ENCODE results near the gene VWA3B. TPM values are rescaled to one million over a fixed set of nuclear protein-coding genes. Genes with fewer than 3 reads are reported as not detected.
"Not testable (repeated sequence)": the region's sequence is repeated elsewhere in the genome, so short reads cannot be mapped to it uniquely, and the experiment has no call there.

Gene VWA3B
- total RNA-seq, 2 experiments from 2014 or later, result not detected

DNA sequence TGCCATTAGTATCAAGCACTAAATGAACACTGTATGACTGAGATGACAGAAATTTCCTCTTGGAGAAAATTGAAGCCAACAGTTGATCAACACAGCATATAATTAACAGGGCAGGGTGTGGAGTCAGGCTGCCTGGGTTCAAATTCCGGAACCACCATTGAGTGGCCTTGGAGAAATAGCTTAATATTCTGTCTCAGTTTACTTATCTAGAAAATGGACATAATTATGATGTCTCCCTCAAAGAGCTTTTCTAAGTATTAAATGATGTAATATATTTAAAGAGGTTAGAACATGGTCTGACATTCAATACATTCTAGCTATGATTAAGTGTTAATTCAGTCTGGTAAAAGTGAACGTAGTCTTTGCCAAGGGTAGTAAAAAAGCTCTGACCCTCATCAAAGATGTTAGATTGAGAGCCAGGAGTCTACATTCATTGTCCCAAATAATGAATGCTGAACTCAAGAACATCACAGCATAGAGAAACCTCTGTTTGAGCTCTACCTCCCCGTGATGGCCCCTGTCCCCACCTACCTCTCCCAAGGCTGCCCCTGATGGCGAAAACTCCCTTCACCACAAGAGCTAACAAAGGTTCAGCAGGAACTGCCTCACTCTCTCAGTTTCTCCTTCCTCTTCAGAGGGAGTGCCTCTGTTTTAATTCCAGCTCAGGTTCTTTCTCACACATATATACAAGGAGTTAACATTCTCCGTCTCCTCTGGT, 2.7 kb upstream of the VWA3B start:
- ChIA-PET CTCF (no interaction called here), POLR2A (no interaction called here)

DNA sequence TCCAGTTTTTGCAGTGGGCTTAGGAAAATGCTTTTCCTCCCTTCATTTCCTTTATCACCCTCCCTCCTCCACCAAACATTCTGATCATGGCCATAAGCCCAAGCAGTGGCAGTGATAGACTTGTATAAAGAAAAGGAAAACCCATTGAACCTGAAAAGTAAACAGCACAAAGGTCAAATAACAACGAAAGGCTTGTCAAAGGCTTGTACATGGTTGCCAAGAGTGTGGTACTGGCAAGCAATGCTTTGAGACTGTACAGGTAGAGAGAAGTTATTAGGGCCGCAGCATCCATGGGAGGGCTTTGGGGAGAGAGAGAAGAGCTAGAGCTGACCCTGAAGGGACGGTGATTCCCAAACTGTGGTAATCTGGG, 2.1 kb upstream of the VWA3B start:
- CTCF ChIA-PET, result no interaction called here
- POLR2A ChIA-PET, result no interaction called here

DNA sequence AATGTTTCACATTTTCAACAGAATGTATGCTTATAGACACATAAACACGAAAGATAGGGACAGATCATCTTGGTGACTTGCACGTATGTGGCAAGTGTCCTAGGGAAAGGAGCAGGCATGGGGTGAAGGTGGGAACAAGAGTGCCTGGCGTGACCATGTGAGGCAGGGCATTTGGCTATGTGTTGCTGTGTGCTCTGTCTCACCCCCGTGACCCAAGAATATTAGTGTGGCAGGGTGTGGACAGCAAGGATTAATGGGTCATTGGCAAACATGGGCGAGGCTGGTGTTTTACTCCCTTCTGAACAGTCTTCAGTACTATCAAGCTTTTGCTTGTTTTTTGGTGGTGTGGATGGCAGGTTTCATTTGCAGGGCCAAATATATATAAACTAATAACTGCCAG, 1.3 kb upstream of the VWA3B start:
- ChIA-PET CTCF (no interaction called here), POLR2A (no interaction called here)

DNA sequence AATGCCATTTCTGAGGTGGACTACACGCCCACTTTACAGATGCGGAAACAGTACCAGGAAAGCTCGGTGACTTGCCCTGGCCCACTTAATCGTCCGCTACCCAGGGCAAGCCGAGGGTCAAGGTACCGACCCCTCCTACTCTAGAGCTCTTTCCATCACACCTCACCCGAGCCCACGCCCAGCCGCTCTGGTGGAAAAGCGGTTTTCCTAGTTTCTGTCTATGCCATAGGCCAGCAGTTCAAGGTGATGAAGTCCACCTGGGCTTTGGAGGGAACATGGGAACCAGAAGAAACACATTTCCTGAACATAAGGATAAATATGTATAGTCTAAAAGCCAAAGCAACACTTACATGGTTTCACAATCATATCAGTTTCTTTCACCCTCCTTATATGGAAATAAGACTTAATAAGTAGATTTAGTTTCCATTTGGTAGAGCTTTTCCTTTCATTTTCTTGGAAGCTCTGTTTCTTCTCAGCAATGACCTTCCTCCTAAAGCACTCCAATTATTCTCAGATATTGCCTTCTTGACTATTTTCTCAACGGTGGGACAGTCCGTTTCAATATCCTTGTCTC, 567 bp downstream of the VWA3B start:
- CTCF ChIA-PET, result no interaction called here

DNA sequence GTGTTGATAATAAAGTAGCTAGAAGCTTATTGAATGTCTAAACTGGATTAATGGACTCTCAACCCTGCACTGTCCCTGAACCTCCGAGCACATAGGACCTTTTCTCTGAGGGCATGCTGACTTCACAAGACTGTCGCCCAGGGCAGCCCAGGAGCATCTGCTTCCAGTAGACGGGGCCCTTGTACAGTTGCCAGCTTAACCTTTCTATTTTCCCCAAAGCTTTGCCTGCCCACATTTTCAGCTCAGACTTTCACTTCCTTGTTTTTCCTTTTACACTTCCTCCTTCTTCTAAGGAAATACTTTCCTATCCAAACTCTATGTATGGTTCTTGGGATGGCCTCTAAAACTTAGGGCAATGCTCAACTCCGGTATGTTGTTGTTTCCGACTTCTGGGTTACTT, 1.3 kb downstream of the VWA3B start:
- ChIA-PET POLR2A (no interaction called here), CTCF (no interaction called here)

More for the DNA sequence above, 567 bp downstream of the VWA3B start:
- POLR2A ChIA-PET, result no interaction called here

DNA sequence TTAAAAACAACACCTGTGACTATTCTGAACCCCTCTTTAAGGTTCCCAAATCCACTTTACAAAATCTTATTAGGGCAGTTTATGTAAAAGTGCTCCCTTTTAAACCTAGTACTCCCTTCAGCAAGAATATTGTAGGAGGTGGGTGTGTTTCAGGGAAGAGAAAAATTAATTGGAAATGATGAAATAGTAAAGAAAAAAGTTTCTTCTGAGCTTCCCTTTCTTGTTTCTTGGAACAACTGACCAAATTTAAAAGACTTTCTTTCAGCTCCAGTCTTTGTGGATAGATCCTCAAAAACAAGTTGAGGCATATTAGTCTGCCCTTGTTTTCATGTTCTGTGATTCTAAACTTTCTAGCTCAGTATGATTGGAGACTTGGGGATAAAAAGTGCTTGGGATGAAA, 3.0 kb downstream of the VWA3B start:
- CTCF ChIA-PET, result no interaction called here
- POLR2A ChIA-PET, result no interaction called here

DNA sequence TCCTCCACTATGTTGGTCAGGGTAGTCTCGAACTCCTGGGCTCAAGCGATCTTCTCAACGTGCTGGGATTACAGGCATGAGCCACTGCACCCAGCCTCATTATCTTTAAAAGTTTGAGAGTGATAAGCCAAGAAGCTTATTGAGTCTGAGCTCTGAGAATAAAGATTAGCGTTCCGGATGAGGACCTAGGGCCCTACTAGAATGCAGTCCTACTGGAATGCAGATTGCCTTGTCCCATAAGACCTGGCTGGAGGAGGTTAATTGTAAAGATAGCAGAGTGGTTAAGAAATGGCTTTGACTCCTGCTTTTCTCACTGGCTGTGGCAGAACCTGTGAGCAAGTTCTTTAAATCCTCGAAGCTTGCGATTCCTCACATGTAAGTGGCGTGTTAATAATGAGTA, 4.0 kb downstream of the VWA3B start:
- ChIA-PET POLR2A (no interaction called here), CTCF (no interaction called here)

DNA sequence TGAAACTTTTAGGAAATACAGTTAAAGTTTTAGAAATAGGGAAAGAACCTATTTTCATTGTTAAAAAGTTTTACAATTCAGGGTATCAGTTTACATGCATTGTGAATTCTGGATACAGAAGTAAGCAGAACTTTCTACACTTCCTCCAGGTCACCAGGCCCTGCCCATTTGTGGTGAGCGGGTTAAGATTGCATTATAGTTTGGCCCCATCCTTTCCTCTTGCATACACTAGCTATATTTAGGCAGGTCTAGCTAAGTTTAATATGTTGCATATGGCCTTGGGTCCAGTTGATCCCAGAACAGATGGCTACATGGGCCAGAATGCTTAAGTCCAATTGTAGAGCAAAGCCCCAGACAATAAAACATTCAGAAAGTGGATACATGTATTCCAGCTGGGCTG, 4.8 kb downstream of the VWA3B start:
- ChIA-PET CTCF (no interaction called here), POLR2A (no interaction called here)

DNA sequence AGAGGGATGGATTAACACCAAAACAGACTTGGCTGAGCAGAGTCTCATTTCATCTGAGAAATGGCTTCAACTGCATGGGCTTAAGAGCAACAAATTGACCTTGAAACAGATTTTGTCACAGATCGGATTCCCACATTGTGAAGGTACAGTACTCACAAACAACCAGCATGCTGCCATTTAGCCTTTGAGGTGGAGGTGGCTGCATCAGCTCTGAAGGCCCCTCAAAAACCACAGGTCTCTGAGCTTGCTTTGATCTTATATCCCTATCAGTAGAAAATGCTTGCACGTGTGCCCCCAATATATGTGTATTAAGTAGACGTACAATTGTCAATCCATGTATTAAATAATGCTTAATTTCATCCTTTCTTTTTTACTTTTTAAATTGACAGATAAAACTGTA, 6.2 kb downstream of the VWA3B start:
- ChIA-PET POLR2A (no interaction called here), CTCF (no interaction called here)

DNA sequence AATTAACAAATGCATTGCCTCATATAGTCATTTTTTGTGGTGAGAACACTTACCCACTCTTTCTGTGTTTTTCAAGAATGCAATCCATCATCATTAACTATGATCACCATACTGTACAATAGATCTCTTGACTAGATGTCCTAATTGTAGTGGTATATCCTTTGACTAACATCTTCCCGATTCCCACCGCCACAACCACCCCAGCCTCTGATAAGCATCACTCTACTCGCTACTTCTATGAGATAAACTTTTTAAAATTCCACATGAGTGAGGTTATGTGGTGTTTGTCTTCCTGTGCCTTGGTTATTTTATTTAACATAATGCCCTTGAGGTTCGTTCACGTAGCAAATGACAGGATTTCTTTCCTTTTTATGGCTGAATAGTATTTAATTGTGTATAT, 6.6 kb downstream of the VWA3B start:
- POLR2A ChIA-PET, result no interaction called here
- CTCF ChIA-PET, result no interaction called here

DNA sequence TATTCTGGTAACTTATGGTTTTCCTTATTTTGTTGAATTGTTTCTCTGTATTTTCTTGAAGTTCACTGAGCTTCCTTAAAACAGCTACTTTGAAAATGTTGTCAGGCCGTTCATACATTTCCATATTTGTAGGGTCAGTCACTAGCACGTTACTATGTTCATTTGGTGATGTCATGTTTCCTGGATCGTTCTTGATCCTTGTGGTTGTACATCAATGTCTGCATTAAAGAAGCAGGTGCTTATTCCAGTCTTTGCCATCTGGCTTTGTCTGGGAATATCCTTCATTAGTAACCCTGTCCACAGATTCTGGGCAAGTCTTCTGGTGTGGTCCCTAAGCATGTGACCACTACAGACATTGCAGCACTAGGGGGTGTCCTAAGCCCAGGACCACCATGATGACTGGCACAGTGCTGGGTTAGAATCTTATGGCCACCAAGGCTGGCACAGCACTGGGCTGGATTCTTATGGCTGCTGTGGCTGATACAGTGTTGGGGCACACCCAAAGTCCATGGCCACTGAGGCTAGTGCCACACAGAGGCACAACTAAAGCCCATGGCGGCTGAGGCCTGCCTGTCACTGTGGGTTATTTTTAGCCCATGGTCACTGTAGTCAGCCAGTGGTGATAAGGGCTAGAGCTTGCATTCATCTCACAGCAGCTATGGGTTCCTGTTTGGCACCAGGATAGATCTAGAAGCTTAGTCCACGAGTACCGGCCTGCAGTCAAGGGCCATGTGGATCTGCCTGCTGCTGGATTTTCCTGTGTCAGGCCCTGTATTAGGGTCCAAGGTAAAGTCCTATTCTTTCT, 13.2 kb downstream of the VWA3B start:
- POLR2A ChIA-PET, result no interaction called here
- CTCF ChIA-PET, result no interaction called here

DNA sequence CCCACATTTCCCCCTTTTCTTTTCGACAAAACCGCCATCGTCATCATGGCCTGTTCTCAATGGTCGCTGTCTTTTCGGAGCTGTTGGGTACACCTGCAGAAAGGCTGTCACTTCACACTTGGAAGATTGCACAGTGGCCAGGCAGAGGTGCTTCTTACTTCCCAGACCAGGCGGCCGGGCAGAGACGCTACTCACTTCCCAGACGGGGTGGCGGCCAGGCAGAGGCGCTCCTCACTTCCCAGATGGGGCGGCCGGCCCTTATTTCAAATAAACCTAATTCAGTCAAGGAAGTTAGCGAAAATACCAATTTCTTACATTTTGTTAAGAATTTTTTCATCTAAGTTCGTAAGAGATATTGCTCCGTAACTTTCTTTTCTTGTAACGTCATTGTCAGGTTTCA, 15.3 kb downstream of the VWA3B start:
- CTCF ChIA-PET, POLR2A ChIA-PET: not testable (repeated sequence)

DNA sequence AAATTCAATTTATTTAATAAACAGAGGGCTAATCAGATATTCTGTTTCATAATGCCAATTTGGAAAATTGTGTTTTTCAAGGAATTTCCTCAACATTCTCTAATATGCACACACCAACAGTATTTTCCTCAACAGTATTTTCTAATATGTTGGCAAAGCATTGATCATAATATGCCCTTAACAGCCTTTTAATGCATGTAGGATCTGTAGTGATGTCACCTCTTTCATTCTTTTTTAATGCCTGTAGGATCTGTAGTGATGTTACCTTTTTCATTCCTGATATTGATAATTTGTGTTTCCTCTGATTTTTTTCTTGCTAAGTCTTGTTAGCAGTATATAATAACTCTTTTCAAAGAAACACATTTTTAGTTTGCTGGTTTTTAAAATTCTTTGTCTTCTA, 15.9 kb downstream of the VWA3B start:
- POLR2A ChIA-PET, result no interaction called here
- CTCF ChIA-PET, result no interaction called here

DNA sequence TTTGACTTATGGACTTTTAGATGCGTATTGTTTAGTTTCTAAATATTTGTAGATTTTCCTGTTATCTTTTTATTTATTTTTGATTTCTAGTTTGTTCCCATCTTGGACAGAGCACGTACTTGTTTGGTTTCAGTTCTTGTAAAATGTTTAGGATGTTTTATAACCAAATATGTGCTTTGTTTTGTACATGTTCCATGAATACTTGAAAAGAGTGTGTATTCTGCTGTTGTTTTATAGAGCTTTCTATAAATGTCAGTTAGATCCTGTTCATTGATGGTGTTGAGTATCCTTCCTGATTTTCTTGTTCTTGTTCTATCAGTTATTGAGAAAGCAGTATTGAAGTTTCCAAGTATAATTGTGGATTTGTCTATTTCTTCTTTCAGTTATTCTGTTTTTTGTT, 21.1 kb downstream of the VWA3B start:
- ChIA-PET CTCF (no interaction called here), POLR2A (no interaction called here)

DNA sequence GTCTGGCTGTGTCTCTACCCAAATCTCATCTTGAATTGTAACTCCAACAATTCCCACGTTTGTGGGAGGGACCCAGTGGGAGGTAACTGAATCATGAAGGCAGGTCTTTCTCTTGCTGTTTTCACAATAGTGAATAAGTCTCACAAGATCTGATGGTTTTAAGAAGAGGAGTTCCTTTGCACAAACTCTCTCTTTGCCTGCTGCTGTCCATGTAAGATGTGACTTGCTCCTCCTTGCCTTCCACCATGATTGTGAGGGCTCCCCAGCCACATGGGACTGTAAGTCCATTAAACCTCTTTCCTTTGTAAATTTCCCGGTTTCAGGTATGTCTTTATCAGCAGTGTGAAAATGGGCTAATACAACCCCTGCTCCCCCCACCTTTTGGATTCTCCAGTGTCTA, 23.8 kb downstream of the VWA3B start:
- ChIA-PET CTCF (no interaction called here), POLR2A (no interaction called here)

DNA sequence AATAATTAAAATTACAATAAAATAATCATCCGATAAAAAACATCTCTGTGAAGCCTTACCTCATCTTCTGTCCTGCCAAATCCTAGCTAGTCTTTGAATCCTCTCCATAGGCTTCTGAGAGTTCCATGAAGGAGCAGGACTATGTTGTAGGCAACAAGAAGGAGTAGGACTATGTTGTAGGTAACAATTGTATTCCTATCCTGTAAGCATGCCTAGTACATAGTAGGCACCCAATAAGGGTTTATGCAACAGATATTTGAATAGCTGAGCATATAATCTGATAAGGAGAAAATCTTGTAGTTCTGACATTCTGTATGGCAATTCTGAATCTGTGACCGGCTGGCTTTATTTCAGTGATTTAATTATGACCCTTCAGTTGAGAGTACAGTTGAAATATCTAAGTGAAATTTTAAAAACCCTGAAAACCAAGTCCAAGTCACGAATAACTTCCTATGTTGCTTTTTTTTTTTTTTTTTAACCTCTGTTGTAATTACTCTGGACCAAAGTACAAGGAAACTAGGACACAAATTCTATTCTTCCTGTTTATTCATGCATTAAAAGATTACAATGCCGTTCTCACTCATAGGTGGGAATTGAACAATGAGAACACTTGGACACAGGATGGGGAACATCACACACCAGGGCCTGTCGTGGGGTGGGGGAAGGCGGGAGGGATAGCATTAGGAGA, 27.8 kb downstream of the VWA3B start:
- CTCF ChIA-PET, result no interaction called here
- POLR2A ChIA-PET, result no interaction called here

DNA sequence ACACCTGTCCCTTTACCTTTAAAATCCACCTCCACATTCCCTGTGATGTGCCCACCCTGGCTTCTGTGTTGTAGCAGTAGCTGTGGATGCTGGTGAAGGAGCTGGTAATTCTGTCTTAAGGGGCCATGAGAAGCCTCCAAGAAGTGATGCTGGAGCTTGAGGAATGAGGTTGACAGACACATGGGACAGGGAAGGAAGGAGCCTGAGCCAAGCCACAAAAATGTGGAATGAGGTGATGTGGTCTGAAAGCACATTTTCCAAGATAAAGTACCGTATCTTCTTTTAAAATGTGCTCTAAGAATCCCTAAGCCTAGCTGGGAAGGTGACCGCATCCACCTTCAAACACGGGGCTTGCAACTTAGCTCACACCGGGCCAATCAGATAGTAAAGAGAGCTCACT, 31.2 kb downstream of the VWA3B start:
- ChIA-PET CTCF (no interaction called here), POLR2A (no interaction called here)

DNA sequence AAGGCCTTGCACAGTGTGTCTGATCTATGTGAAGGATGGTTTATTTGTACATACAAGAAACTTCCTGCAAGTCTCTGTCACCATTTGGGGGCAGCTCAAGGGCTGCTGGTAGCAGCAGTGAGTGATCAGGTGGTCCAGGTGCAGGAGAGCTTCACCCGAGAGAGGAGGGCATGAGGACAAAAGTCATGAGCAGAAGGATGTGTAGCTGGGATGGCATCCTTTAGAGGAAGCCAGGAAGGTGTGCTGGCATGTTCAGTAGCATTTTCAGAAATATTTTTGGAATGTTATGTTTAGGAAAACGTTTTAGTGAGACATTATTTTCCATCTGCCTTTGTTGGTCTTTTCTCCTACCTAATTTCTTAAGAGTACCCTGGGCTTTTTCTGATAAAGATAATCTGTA, 31.9 kb downstream of the VWA3B start:
- ChIA-PET CTCF (no interaction called here), POLR2A (no interaction called here)

DNA sequence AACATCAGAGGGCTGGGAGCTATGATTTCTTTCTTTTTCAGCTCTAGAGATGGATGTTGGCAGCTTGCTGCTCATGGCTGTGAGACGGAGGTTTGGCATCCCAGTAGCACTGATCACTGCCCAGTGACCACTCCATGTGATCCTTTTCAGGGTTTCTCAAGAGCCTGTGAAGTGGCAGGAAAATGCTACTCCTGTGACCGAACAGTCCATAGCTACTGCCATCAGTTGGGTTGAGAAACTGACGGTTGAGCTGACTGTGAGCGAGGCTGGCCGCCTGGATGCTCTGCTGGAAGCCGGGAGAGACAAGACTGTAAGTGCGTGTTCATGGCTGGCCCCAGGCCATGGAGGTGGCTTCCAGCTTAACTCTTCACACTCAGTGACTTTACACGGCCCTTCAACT, 34.2 kb downstream of the VWA3B start:
- CTCF ChIA-PET, result no interaction called here
- POLR2A ChIA-PET, result no interaction called here

DNA sequence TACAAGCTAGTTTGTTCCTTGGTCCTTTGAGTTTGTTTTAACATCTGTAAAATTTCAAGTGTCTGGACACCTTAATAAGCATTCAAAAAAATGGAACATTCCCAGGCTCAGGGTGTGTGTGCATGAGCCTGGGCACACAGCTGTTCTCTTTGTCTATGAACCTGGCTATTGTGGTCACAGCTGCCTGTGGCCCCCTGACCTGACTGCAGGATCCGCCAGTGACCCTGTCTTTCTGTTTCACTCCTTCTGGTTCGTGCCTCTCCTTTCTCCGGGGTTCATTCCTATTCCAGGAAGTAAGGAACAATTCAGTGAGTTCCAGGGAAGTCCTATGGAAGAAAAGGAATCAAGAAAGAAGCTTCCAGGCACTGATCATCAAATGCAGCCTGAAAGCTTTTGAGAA, 35.6 kb downstream of the VWA3B start:
- CTCF ChIA-PET, result no interaction called here
- POLR2A ChIA-PET, result no interaction called here

DNA sequence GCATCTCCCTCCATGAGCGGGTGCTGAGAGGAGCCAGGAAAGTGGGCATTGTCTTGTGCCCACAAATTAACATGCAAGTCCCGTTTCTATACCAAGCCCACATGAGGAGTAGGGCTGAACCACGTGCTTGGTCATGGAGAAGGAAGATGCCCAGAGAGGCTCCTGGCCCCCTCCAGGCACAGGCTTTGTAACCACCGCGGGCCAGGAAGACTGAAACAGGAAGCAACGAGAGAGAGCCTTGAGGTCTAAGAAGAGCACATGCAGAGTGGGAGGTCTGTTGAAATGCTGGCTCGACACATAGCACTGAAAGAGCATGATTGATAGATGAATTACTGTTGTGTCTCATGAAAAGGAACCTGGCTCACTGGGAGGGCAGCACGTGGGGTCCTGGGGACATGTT, 36.3 kb downstream of the VWA3B start:
- CTCF ChIA-PET, result no interaction called here

More for the DNA sequence above, 36.3 kb downstream of the VWA3B start:
- POLR2A ChIA-PET, result no interaction called here

Measured in activated CD8-positive, alpha-beta memory T cell treated with anti-CD3 and anti-CD28 coated beads for 36 hours (primary cell).